Measurements from ENCODE around the gene CD24. TPM values are rescaled to one million over a fixed set of nuclear protein-coding genes. Genes with fewer than 3 reads are reported as not detected.
"Not testable (repeated sequence)": the region's sequence is repeated elsewhere in the genome, so short reads cannot be mapped to it uniquely, and the experiment has no call there.

CD24 gene
- total and polyA plus RNA-seq, 4 experiments from 2014 or later, result 0.99 TPM; not detected in 3

GRCh38 chr6:106976270-106976669 is 1.7 kb upstream of the CD24 start:
- peaks cover 2 to 20% (median 12%) of the 10 kb centered on the region in 4 donors for H3K4me1 Mint-ChIP-seq
- intact Hi-C loops (cut with micrococcal nuclease), result loop anchor here (5.0 kb wide), 1 partner anchor 141 kb away; the partner anchor contains the start of gene BEND3
- Histone ChIP-seq H3K4me3 (ENCODE audit: low read length in 2 of 2) (no peak overlapping the region), H3K36me3 (ENCODE audit: insufficient read depth, low read length) (no peaks in the 10 kb centered on the region), H3K27ac (ENCODE audit: low read depth, low read length) (no peak overlapping the region), H3K27me3 (ENCODE audit: insufficient read depth, low read length) (peaks cover 3% of the 10 kb centered on the region), H3K9me3 (ENCODE audit: control insufficient read depth in 1 of 2, low read length in 2 of 2) (no peaks in the 10 kb centered on the region), H3K4me1 (ENCODE audit: insufficient read depth, low read length) (peaks cover 23% of the 10 kb centered on the region)
- ChIA-PET CTCF (ENCODE audit: partially characterized antibody) (interaction anchor here (0.7 to 2.7 kb wide), 6 partner anchors 17 to 640 kb away, joined by 3 to 24 read pairs (median 6); no protein-coding TSS in a partner anchor), POLR2A (ENCODE audit: partially characterized antibody) (no interaction called here)
- DNase-seq, result no peak
- H3K9me3 Mint-ChIP-seq, result no peaks in the 10 kb centered on the region
- H3K36me3 Mint-ChIP-seq, result no peaks in the 10 kb centered on the region
- no peak overlapping the region for H3K27ac Mint-ChIP-seq
- H3K27me3 Mint-ChIP-seq, result peaks cover 38 to 39% of the 10 kb centered on the region in 2 donors
- H3K4me3 Mint-ChIP-seq, result peak overlapping the region in 6 of 8 donors; percentile 13 to 75 (median 64)

- Mint-ChIP-seq H3K27ac (no peak overlapping the region), H3K27me3 (peaks cover 37 to 41% of the 10 kb centered on the region in 2 donors), H3K9me3 (no peaks in the 10 kb centered on the region), H3K4me3 (peak overlapping the region; percentile 57 to 81 (median 74)), H3K4me1 (peaks cover 2 to 20% (median 12%) of the 10 kb centered on the region in 4 donors), H3K36me3 (no peaks in the 10 kb centered on the region)
- DNase-seq, result no peak
- Histone ChIP-seq H3K9me3 (ENCODE audit: control insufficient read depth in 1 of 2, low read length in 2 of 2) (no peaks in the 10 kb centered on the region), H3K4me1 (ENCODE audit: insufficient read depth, low read length) (peaks cover 23% of the 10 kb centered on the region), H3K4me3 (ENCODE audit: low read length in 2 of 2) (peak overlapping the region in 1 of 2 donors; percentile 11), H3K36me3 (ENCODE audit: insufficient read depth, low read length) (no peaks in the 10 kb centered on the region), H3K27me3 (ENCODE audit: insufficient read depth, low read length) (peaks cover 3% of the 10 kb centered on the region), H3K27ac (ENCODE audit: low read depth, low read length) (no peak overlapping the region)
- POLR2A ChIA-PET (ENCODE audit: partially characterized antibody), result no interaction called here
- intact Hi-C loops (cut with micrococcal nuclease), result loop anchor here (5.0 kb wide), 1 partner anchor 142 kb away; the partner anchor contains the start of gene BEND3
- CTCF ChIA-PET (ENCODE audit: partially characterized antibody), result interaction anchor here (2.7 kb wide), 1 partner anchor 531 kb away, joined by 24 read pairs; no protein-coding TSS in a partner anchor
Measured at GRCh38 chr6:106975738-106976064, 1.2 kb upstream of the CD24 start.

GRCh38 chr6:106974999-106975737 is 639 bp upstream of the CD24 start:
- no peak for DNase-seq
- H3K27ac ChIP-seq (ENCODE audit: low read depth, low read length), result no peak overlapping the region
- peaks cover 23% of the 10 kb centered on the region for H3K4me1 ChIP-seq (ENCODE audit: insufficient read depth, low read length)
- Mint-ChIP-seq H3K27me3 (peaks cover 37 to 41% of the 10 kb centered on the region in 2 donors), H3K9me3 (no peaks in the 10 kb centered on the region), H3K4me1 (peaks cover 2 to 20% (median 12%) of the 10 kb centered on the region in 4 donors), H3K4me3 (peak overlapping the region in 7 of 8 donors; percentile 47 to 81 (median 61)), H3K36me3 (no peaks in the 10 kb centered on the region), H3K27ac (no peak overlapping the region)
- H3K9me3 ChIP-seq (ENCODE audit: control insufficient read depth in 1 of 2, low read length in 2 of 2), result no peaks in the 10 kb centered on the region
- ChIA-PET POLR2A (ENCODE audit: partially characterized antibody) (no interaction called here), CTCF (ENCODE audit: partially characterized antibody) (no interaction called here)
- no peak overlapping the region for H3K4me3 ChIP-seq (ENCODE audit: low read length in 2 of 2)
- intact Hi-C loops (cut with micrococcal nuclease), result loop anchor here (5.0 kb wide), 1 partner anchor 142 kb away; the partner anchor contains the start of gene BEND3
- H3K36me3 ChIP-seq (ENCODE audit: insufficient read depth, low read length), result no peaks in the 10 kb centered on the region
- H3K27me3 ChIP-seq (ENCODE audit: insufficient read depth, low read length), result peaks cover 3% of the 10 kb centered on the region

- Histone ChIP-seq H3K9me3 (ENCODE audit: control insufficient read depth in 1 of 2, low read length in 2 of 2) (no peaks in the 10 kb centered on the region), H3K4me3 (ENCODE audit: low read length in 2 of 2) (peak overlapping the region in 1 of 2 donors; percentile 24), H3K27ac (ENCODE audit: low read depth, low read length) (no peak overlapping the region), H3K4me1 (ENCODE audit: insufficient read depth, low read length) (peaks cover 23% of the 10 kb centered on the region), H3K27me3 (ENCODE audit: insufficient read depth, low read length) (peaks cover 3% of the 10 kb centered on the region), H3K36me3 (ENCODE audit: insufficient read depth, low read length) (no peaks in the 10 kb centered on the region)
- ChIA-PET CTCF (ENCODE audit: partially characterized antibody) (interaction anchor here (1.1 kb wide), 1 partner anchor 23 kb away, joined by 3 read pairs; no protein-coding TSS in a partner anchor), POLR2A (ENCODE audit: partially characterized antibody) (no interaction called here)
- Mint-ChIP-seq H3K4me3 (peak overlapping the region; percentile 55 to 81 (median 74)), H3K9me3 (no peaks in the 10 kb centered on the region), H3K4me1 (peaks cover 2 to 20% (median 9%) of the 10 kb centered on the region in 4 donors), H3K27ac (no peak overlapping the region), H3K27me3 (peaks cover 38 to 44% of the 10 kb centered on the region in 2 donors), H3K36me3 (no peaks in the 10 kb centered on the region)
- intact Hi-C loops (cut with micrococcal nuclease), result no loop called here
- DNase-seq, result no peak
Measured at GRCh38 chr6:106973836-106974335, 643 bp downstream of the CD24 start.

- Mint-ChIP-seq H3K36me3 (no peaks in the 10 kb centered on the region), H3K27me3 (peaks cover 35 to 44% of the 10 kb centered on the region in 2 donors), H3K4me3 (peak overlapping the region in 7 of 8 donors; percentile 8 to 81 (median 69)), H3K4me1 (peaks cover 2 to 20% (median 9%) of the 10 kb centered on the region in 4 donors), H3K9me3 (no peaks in the 10 kb centered on the region), H3K27ac (no peak overlapping the region)
- ChIA-PET CTCF (ENCODE audit: partially characterized antibody) (interaction anchor here (1.1 kb wide), 1 partner anchor 24 kb away, joined by 3 read pairs; no protein-coding TSS in a partner anchor), POLR2A (ENCODE audit: partially characterized antibody) (no interaction called here)
- no peak overlapping the region for H3K4me3 ChIP-seq (ENCODE audit: low read length in 2 of 2)
- no peaks in the 10 kb centered on the region for H3K36me3 ChIP-seq (ENCODE audit: insufficient read depth, low read length)
- H3K4me1 ChIP-seq (ENCODE audit: insufficient read depth, low read length), result peaks cover 23% of the 10 kb centered on the region
- H3K9me3 ChIP-seq (ENCODE audit: control insufficient read depth in 1 of 2, low read length in 2 of 2), result no peaks in the 10 kb centered on the region
- no peak overlapping the region for H3K27ac ChIP-seq (ENCODE audit: low read depth, low read length)
- H3K27me3 ChIP-seq (ENCODE audit: insufficient read depth, low read length), result peaks cover 3% of the 10 kb centered on the region
- no peak for DNase-seq
- intact Hi-C loops (cut with micrococcal nuclease), result no loop called here
Measured at GRCh38 chr6:106973018-106973835, 1.3 kb downstream of the CD24 start.

GRCh38 chr6:106972500-106972899 is 2.0 kb downstream of the CD24 start:
- Histone ChIP-seq H3K9me3 (ENCODE audit: control insufficient read depth in 1 of 2, low read length in 2 of 2) (no peaks in the 10 kb centered on the region), H3K4me1 (ENCODE audit: insufficient read depth, low read length) (peaks cover 23% of the 10 kb centered on the region), H3K27me3 (ENCODE audit: insufficient read depth, low read length) (peaks cover 3% of the 10 kb centered on the region), H3K36me3 (ENCODE audit: insufficient read depth, low read length) (no peaks in the 10 kb centered on the region), H3K27ac (ENCODE audit: low read depth, low read length) (no peak overlapping the region), H3K4me3 (ENCODE audit: low read length in 2 of 2) (no peak overlapping the region)
- H3K27ac Mint-ChIP-seq, result no peak overlapping the region
- POLR2A ChIA-PET (ENCODE audit: partially characterized antibody), result no interaction called here
- H3K27me3 Mint-ChIP-seq, result peaks cover 31 to 47% of the 10 kb centered on the region in 2 donors
- H3K9me3 Mint-ChIP-seq, result no peaks in the 10 kb centered on the region
- peak overlapping the region in 2 of 8 donors; percentile 1 to 23 for H3K4me3 Mint-ChIP-seq
- CTCF ChIA-PET (ENCODE audit: partially characterized antibody), result no interaction called here
- no peak for DNase-seq
- H3K36me3 Mint-ChIP-seq, result no peaks in the 10 kb centered on the region
- intact Hi-C loops (cut with micrococcal nuclease), result no loop called here
- H3K4me1 Mint-ChIP-seq, result peaks cover 2 to 20% (median 9%) of the 10 kb centered on the region in 4 donors

- peaks cover 19% of the 10 kb centered on the region for H3K4me1 ChIP-seq (ENCODE audit: insufficient read depth, low read length)
- H3K4me1 Mint-ChIP-seq, result peaks cover 2 to 15% (median 8%) of the 10 kb centered on the region in 4 donors
- H3K4me3 Mint-ChIP-seq; H3K9me3 Mint-ChIP-seq; DNase-seq; H3K4me3 ChIP-seq (ENCODE audit: low read length in 2 of 2); H3K27ac ChIP-seq (ENCODE audit: low read depth, low read length); POLR2A ChIA-PET (ENCODE audit: partially characterized antibody); H3K27ac Mint-ChIP-seq; H3K36me3 Mint-ChIP-seq; H3K36me3 ChIP-seq (ENCODE audit: insufficient read depth, low read length); CTCF ChIA-PET (ENCODE audit: partially characterized antibody); intact Hi-C loops (cut with micrococcal nuclease); H3K27me3 ChIP-seq (ENCODE audit: insufficient read depth, low read length); H3K9me3 ChIP-seq (ENCODE audit: control insufficient read depth in 1 of 2, low read length in 2 of 2): not testable (repeated sequence)
- H3K27me3 Mint-ChIP-seq, result peaks cover 34 to 35% of the 10 kb centered on the region in 2 donors
Measured at GRCh38 chr6:106970769-106971168, 3.8 kb downstream of the CD24 start.

Data from CD4-positive, alpha-beta memory T cell (primary cell).